ENCODE measurements around the gene SLFN5. TPM values are rescaled to one million over a fixed set of nuclear protein-coding genes. Genes with fewer than 3 reads are reported as not detected.
"Not testable (repeated sequence)": the region's sequence is repeated elsewhere in the genome, so short reads cannot be mapped to it uniquely, and the experiment has no call there.

SLFN5 gene
- total RNA-seq, 1 donor from 2014 or later, result 129 TPM

DNA sequence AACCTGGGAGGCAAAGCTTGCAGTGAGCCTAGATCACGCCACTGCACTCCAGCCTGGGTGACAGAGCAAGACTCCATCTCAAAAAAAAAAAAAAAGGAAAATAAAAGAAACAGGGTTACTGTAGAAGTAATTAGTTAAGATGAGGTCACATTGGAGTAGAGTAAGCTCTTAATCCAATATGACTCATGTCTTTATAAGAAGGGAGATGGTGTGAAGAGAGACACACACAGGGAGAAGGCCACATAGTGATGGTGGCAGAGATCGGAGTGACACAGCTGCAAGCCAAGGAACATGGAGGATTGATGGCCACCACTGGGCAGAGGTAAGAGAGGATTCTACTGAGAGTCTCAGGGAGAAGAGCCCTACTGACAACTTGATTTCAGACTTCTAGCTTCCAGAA, 15.3 kb upstream of the SLFN5 start:
- no peak for DNase-seq (ENCODE audit: low read depth)
- TF ChIP-seq, protein P1, sequence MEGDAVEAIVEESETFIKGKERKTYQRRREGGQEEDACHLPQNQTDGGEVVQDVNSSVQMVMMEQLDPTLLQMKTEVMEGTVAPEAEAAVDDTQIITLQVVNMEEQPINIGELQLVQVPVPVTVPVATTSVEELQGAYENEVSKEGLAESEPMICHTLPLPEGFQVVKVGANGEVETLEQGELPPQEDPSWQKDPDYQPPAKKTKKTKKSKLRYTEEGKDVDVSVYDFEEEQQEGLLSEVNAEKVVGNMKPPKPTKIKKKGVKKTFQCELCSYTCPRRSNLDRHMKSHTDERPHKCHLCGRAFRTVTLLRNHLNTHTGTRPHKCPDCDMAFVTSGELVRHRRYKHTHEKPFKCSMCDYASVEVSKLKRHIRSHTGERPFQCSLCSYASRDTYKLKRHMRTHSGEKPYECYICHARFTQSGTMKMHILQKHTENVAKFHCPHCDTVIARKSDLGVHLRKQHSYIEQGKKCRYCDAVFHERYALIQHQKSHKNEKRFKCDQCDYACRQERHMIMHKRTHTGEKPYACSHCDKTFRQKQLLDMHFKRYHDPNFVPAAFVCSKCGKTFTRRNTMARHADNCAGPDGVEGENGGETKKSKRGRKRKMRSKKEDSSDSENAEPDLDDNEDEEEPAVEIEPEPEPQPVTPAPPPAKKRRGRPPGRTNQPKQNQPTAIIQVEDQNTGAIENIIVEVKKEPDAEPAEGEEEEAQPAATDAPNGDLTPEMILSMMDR (IDR thresholded peaks at IDR 0.05; ENCODE audit: insufficient read depth, low read length, poor library complexity, severe bottlenecking), result no peak
- H3K4me3 ChIP-seq (ENCODE audit: low read depth, low read length), result no peak overlapping the region
- no peaks in the 10 kb centered on the region for H3K36me3 ChIP-seq (ENCODE audit: control insufficient read depth, insufficient read depth, low read length)
- no peaks in the 10 kb centered on the region for H3K27me3 ChIP-seq (ENCODE audit: control insufficient read depth, insufficient read depth, low read length)

DNA sequence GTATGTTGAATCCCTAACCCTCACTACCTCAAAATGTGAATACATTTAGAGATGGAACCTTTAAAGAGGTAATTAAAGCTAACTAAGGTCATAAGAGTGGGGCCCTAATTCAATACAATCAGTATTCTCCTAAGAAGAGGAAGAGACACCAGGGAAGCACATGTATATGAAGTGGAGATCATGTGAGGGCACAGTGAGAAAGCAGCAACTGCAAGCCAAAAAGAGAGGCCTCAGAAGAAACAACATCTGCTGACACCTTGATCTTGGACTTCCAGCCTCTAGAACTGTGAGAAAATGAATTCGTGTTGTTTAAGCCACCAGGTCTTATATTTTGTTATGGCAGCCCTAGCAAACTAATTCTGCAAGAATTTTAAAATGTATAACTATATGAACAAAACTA, 13.2 kb upstream of the SLFN5 start:
- no peak for DNase-seq (ENCODE audit: low read depth)
- no peaks in the 10 kb centered on the region for H3K27me3 ChIP-seq (ENCODE audit: control insufficient read depth, insufficient read depth, low read length)
- no peaks in the 10 kb centered on the region for H3K36me3 ChIP-seq (ENCODE audit: control insufficient read depth, insufficient read depth, low read length)
- H3K4me3 ChIP-seq (ENCODE audit: low read depth, low read length), result no peak overlapping the region
- TF ChIP-seq, protein P1 (IDR thresholded peaks at IDR 0.05; ENCODE audit: insufficient read depth, low read length, poor library complexity, severe bottlenecking), result no peak

DNA sequence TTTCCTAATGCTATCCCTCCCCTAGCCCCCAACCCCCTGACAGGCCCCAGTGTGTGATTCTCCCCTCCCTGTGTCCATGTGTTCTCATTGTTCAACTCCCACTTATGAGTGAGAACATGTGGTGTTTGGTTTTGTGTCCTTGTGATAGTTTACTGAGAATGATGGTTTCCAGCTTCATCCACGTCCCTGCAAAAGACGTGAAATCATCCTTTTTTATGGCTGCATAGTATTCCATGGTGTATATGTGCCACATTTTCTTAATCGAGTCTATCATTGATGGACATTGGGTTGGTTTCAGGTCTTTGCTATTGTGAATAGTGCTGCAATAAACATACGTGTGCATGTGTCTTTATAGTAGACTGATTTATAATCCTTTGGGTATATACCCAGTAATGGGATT, 8.6 kb upstream of the SLFN5 start:
- DNase-seq (ENCODE audit: low read depth); H3K4me3 ChIP-seq (ENCODE audit: low read depth, low read length); H3K27me3 ChIP-seq (ENCODE audit: control insufficient read depth, insufficient read depth, low read length); H3K36me3 ChIP-seq (ENCODE audit: control insufficient read depth, insufficient read depth, low read length): not testable (repeated sequence)

DNA sequence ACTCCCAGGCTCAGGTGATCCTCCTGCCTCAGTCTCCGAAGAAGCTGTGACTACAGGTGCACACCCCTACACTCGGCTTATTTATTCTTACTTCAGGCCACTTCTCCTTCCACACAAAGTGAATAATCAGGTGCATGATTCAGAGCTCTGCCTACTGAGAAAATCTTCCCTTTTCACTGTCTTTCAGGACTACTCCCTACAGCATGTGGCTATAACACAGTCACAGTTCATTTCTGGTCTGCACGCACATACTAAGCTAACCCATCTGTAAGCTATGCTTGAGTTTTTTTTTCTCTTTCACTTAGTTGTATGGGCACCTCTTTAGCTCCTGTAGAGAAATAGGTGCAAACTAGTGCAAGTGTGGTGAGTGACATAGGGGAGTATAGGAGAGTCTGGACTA, 7.6 kb upstream of the SLFN5 start:
- TF ChIP-seq, protein P1 (IDR thresholded peaks at IDR 0.05; ENCODE audit: insufficient read depth, low read length, poor library complexity, severe bottlenecking), result no peak
- H3K36me3 ChIP-seq (ENCODE audit: control insufficient read depth, insufficient read depth, low read length), result no peaks in the 10 kb centered on the region
- H3K4me3 ChIP-seq (ENCODE audit: low read depth, low read length), result no peak overlapping the region

DNA sequence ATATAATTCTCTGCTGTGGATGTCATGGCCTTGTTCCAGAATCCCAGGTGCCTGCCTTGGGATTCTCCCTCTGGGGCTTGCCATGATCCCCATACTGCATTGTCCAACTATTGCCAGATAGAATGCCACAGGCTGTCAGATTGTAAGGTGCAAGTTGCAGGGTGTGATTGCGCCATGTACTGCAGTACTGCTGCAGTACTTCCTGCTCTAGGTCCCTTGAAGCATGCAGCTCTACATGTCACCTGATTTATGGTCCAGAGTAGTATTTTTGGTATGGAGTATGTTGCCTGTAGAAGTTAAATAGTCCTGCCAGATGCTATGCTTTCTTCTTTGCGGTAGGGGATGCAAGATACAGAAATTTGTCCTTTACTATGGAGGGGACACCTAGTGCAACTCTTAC, 7.0 kb upstream of the SLFN5 start:
- Histone ChIP-seq H3K36me3 (ENCODE audit: control insufficient read depth, insufficient read depth, low read length) (no peaks in the 10 kb centered on the region), H3K27me3 (ENCODE audit: control insufficient read depth, insufficient read depth, low read length) (no peaks in the 10 kb centered on the region), H3K4me3 (ENCODE audit: low read depth, low read length) (no peak overlapping the region)
- no peak for DNase-seq (ENCODE audit: low read depth)
- TF ChIP-seq, protein P1 (IDR thresholded peaks at IDR 0.05; ENCODE audit: insufficient read depth, low read length, poor library complexity, severe bottlenecking), result no peak

More for the DNA sequence above, 7.6 kb upstream of the SLFN5 start:
- no peaks in the 10 kb centered on the region for H3K27me3 ChIP-seq (ENCODE audit: control insufficient read depth, insufficient read depth, low read length)
- DNase-seq (ENCODE audit: low read depth), result no peak

DNA sequence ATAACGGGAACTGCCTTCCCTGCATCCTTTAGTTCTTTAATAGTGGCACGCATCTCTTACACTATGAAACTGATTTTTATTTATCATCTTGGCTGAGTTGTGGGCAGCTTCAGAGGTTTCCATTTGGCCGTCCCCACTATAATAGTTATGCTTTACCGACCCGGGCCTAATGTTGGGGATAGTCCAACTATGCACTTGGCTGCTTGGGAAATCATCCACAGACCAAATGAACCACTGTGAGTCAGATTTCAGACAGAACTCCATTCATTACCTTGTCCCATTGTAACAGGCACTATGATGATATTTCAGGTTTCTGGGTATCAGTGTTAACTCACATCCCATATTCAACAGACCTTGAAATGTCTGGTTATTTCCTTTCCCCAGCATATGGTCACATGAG, 6.1 kb upstream of the SLFN5 start:
- no peak for DNase-seq (ENCODE audit: low read depth)
- Histone ChIP-seq H3K4me3 (ENCODE audit: low read depth, low read length) (no peak overlapping the region), H3K36me3 (ENCODE audit: control insufficient read depth, insufficient read depth, low read length) (no peaks in the 10 kb centered on the region), H3K27me3 (ENCODE audit: control insufficient read depth, insufficient read depth, low read length) (no peaks in the 10 kb centered on the region)
- TF ChIP-seq, protein P1 (IDR thresholded peaks at IDR 0.05; ENCODE audit: insufficient read depth, low read length, poor library complexity, severe bottlenecking), result no peak

Data from kidney epithelial cell (primary cell).